Activated naive CD4-positive, alpha-beta T cell treated with anti-CD3 and anti-CD28 coated beads, Interleukin-2, amount 10 ng/mL, durations not matched to agents 7 days and 5 days (primary cell): ENCODE measurements around the gene WTIP.
"Not testable (repeated sequence)": the region's sequence is repeated elsewhere in the genome, so short reads cannot be mapped to it uniquely, and the experiment has no call there.

Experiments
- CTCF ChIA-PET: fragments of 350-600 bp; sonication (Branson Sonifier 250); formaldehyde crosslinking; loops from one replicate; lab custom pipeline; 2021; ENCODE audit warnings: antibody characterized with exemption; lab: Charles Lee
- DNase-seq: peaks from one replicate; pipeline ENCODE4 v3.0.0-alpha.2; 2020
- H3K27ac Mint-ChIP-seq: one replicate; pipeline ENCODE4 v1.8.0; 2021; ENCODE audit warnings: mild to moderate bottlenecking, moderate library complexity, mixed read lengths
- H3K27me3 Mint-ChIP-seq: one replicate; pipeline ENCODE4 v1.8.0; 2021; ENCODE audit warnings: mild to moderate bottlenecking, mixed read lengths
- H3K36me3 Mint-ChIP-seq: one replicate; pipeline ENCODE4 v1.8.0; 2021; ENCODE audit warnings: mixed read lengths
- H3K4me1 Mint-ChIP-seq: one replicate; pipeline ENCODE4 v1.8.0; 2021; ENCODE audit warnings: mixed read lengths
- H3K4me3 Mint-ChIP-seq: one replicate; pipeline ENCODE4 v1.8.0; 2021; ENCODE audit warnings: mild to moderate bottlenecking, moderate library complexity, mixed read lengths
- H3K9me3 Mint-ChIP-seq: one replicate; pipeline ENCODE4 v1.8.0; 2021; ENCODE audit warnings: mixed read lengths

The WTIP gene

GRCh38 chr19:34503531-34504272 lies 22.1 kb downstream of the WTIP start:
- CTCF ChIA-PET = interaction anchor here (0.7 kb wide), 1 partner anchor 1129 kb away, joined by 3 read pairs; no protein-coding TSS in a partner anchor
- Mint-ChIP-seq H3K27me3 (peaks cover 43% of the 10 kb centered on the region), H3K4me1 (peaks cover 10% of the 10 kb centered on the region), H3K27ac (no peak overlapping the region), H3K9me3 (no peaks in the 10 kb centered on the region), H3K36me3 (no peaks in the 10 kb centered on the region), H3K4me3 (no peak overlapping the region)
- DNase-seq = no peak

DNA sequence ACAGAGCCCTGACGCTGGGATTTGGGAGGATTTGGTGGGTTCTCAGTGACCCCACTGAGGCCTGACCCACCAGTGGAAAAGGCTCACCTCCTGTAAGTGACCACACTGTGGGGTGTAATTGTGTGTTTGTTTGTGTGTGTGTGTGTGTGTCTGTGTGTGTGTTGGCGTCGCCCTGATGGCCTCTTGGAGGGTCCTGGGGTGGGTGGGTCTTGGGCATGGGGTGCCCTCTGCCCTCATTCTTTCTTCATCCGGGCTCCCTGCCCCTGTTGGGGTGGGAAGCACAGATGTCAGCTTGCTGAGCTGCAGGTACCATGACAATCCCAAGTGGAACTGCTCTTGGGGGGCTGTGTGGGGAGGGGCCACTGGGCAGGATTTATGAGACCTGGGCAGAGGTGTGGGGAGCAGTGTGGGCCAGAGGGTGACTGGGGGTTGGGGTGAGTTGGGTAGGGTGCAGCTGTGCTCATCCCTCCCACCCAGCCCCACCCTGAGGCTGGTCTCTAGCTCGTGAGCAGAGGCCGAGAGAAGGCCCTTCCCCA lies 22.8 kb downstream of the WTIP start:
- H3K9me3 Mint-ChIP-seq = no peaks in the 10 kb centered on the region
- peak overlapping the region; percentile 33 for H3K27ac Mint-ChIP-seq
- no peak for DNase-seq
- H3K4me1 Mint-ChIP-seq = peaks cover 10% of the 10 kb centered on the region
- peaks cover 41% of the 10 kb centered on the region for H3K27me3 Mint-ChIP-seq
- no peaks in the 10 kb centered on the region for H3K36me3 Mint-ChIP-seq
- no peak overlapping the region for H3K4me3 Mint-ChIP-seq
- CTCF ChIA-PET = interaction anchor here (0.7 kb wide), 1 partner anchor 1130 kb away, joined by 3 read pairs; no protein-coding TSS in a partner anchor

DNA sequence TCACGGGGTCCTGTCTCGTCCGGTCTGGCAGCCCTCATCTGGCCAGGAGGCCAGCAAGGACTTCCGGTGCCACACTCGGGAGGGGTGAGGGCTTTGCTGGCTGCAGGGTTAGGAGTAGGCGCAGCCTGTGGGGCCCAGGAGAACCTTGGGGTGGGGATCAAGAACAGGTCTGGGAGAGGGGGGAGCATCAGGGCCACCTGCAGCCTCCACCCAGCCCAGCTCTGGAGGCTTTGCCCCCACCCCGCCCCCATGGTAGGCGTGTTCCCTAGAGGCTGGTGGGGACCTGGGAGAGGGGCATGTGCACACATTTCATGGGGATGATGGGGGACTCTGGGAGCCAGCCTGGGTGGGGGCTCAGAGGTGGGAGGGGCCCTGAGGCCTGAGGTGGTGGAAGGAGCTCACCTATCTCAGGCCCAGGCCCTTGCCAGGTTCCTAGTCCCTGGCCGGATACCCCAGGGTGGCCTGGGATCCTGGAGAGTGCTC lies 23.3 kb downstream of the WTIP start:
- H3K36me3 Mint-ChIP-seq = no peaks in the 10 kb centered on the region
- H3K27ac Mint-ChIP-seq = no peak overlapping the region
- H3K4me1 Mint-ChIP-seq = peaks cover 8% of the 10 kb centered on the region
- no peaks in the 10 kb centered on the region for H3K9me3 Mint-ChIP-seq
- H3K27me3 Mint-ChIP-seq = peaks cover 39% of the 10 kb centered on the region
- CTCF ChIA-PET = no interaction called here
- no peak overlapping the region for H3K4me3 Mint-ChIP-seq
- no peak for DNase-seq

DNA sequence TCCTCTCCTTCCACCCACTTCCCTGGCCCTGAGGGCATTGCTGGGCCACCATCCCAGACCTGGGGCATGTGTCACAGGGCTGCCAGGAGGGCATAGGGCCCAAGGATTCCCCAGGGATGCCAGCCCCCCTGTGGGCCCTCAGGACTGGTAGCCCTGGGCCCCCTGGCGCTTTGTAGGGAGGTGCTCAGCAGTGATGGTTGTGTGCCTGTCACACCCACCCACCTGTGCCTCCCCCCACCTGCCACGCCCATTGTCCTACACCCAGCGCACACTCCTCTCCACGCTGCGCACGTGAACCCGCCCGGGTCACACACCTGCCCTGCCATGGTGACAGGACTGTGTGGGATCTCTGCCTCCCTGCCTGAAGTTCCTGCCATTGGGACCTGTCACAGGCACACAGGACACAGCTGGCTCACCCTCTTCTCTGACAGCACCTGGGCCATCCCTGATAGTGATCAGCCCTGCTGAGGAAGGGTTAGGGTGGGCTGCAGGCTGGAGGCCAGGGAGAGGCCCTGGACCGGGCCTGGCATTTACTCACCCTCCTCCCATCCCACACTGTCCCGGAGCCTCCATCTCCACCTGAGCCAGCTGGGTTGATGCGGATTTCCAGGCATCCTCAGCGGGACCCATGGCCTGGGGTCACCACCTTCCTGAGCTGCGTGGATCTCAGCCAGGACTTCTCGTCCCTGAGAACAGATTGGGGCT lies 23.9 kb downstream of the WTIP start:
- Mint-ChIP-seq H3K27me3 (peaks cover 33% of the 10 kb centered on the region), H3K4me1 (peaks cover 6% of the 10 kb centered on the region), H3K36me3 (no peaks in the 10 kb centered on the region), H3K27ac (no peak overlapping the region), H3K9me3 (peaks cover 4% of the 10 kb centered on the region), H3K4me3 (no peak overlapping the region)
- DNase-seq = no peak
- CTCF ChIA-PET = no interaction called here

GRCh38 chr19:34506026-34506370 lies 24.4 kb downstream of the WTIP start:
- Mint-ChIP-seq H3K4me1 (peaks cover 6% of the 10 kb centered on the region), H3K36me3 (no peaks in the 10 kb centered on the region), H3K4me3 (no peak overlapping the region), H3K27me3 (peaks cover 31% of the 10 kb centered on the region), H3K27ac (no peak overlapping the region), H3K9me3 (peaks cover 8% of the 10 kb centered on the region)
- CTCF ChIA-PET = no interaction called here
- no peak for DNase-seq

GRCh38 chr19:34507414-34508067 lies 26.0 kb downstream of the WTIP start:
- CTCF ChIA-PET = no interaction called here
- no peak overlapping the region for H3K4me3 Mint-ChIP-seq
- no peak overlapping the region for H3K27ac Mint-ChIP-seq

DNA sequence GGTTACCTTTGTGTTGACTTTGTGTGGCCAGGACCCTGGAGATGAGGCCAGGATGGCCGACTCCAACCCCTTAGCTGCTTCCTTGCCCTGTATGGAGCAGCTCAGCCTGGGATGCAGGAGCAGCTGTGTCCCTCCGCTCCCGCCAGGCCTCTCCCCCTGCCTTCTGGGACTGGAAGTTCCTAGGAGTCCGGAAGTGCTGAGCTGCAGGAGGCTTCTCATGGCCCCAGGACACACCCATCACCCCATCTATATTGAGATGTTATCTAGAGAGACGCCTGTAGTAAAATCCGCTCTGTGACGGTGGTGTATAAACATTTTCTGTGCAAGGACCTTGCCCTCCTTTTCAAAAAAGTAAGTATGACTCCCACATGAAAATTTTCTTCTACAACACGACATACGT lies 27.0 kb downstream of the WTIP start:
- Mint-ChIP-seq H3K4me1 (no peaks in the 10 kb centered on the region), H3K4me3 (no peak overlapping the region), H3K27ac (no peak overlapping the region), H3K36me3 (no peaks in the 10 kb centered on the region), H3K9me3 (peaks cover 11% of the 10 kb centered on the region), H3K27me3 (peaks cover 20% of the 10 kb centered on the region)
- CTCF ChIA-PET = interaction anchor here (2.0 kb wide), 1 partner anchor 204 kb away, joined by 6 read pairs; no protein-coding TSS in a partner anchor
- DNase-seq = no peak

More at GRCh38 chr19:34507414-34508067, 26.0 kb downstream of the WTIP start:
- peaks cover 11% of the 10 kb centered on the region for H3K9me3 Mint-ChIP-seq
- no peak for DNase-seq
- H3K36me3 Mint-ChIP-seq = no peaks in the 10 kb centered on the region
- no peaks in the 10 kb centered on the region for H3K4me1 Mint-ChIP-seq
- peaks cover 26% of the 10 kb centered on the region for H3K27me3 Mint-ChIP-seq

DNA sequence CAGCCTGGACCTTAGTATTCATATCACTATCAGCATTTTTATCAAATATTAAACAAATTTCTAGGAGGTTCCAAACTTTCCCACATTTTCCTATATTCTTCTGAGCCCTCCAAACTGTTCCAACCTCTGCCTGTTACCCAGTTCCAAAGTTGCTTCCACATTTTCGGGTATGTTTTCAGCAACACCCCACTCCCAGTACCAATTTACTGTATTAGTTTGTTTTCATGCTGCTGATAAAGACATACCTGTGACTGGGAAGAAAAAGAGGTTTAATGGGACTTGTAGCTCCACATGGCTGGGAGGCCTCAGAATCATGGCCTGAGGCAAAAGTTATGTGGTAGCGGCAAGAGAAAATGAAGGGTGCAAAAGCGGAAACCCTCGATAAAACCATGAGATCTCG lies 29.3 kb downstream of the WTIP start:
- DNase-seq, H3K27ac Mint-ChIP-seq, H3K36me3 Mint-ChIP-seq, H3K4me1 Mint-ChIP-seq, CTCF ChIA-PET, H3K4me3 Mint-ChIP-seq: not testable (repeated sequence)
- Mint-ChIP-seq H3K9me3 (peaks cover 11% of the 10 kb centered on the region), H3K27me3 (peaks cover 20% of the 10 kb centered on the region)

- Mint-ChIP-seq H3K9me3 (peaks cover 11% of the 10 kb centered on the region), H3K36me3 (no peaks in the 10 kb centered on the region), H3K27me3 (peaks cover 20% of the 10 kb centered on the region), H3K4me1 (no peaks in the 10 kb centered on the region), H3K27ac (no peak overlapping the region), H3K4me3 (no peak overlapping the region)
- CTCF ChIA-PET = no interaction called here
- DNase-seq = no peak
Observed at GRCh38 chr19:34512254-34512822, 30.8 kb downstream of the WTIP start.

GRCh38 chr19:34513767-34514166 lies 32.2 kb downstream of the WTIP start:
- DNase-seq = no peak
- Mint-ChIP-seq H3K4me1 (no peaks in the 10 kb centered on the region), H3K9me3 (peaks cover 11% of the 10 kb centered on the region), H3K27me3 (peaks cover 13% of the 10 kb centered on the region), H3K36me3 (no peaks in the 10 kb centered on the region), H3K27ac (no peak overlapping the region), H3K4me3 (no peak overlapping the region)
- CTCF ChIA-PET = no interaction called here

DNA sequence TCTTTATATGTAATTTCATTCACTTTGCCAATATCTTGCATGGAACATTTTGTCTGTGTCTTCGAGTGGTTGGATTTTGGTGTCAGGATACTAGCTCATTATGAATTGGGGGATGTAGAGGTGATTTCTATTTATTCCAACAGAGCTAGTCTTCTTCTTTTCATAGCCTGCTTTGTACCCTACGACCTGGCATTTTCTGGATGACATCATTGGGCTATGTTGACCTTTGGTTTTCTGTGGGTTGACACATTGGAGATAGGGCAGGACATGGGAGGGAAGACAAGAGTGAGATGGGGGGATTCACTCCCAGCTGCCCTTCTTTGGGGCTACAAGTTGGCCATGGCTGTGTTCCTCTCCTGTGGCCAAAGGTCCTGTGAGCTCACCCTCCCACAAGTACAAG lies 38.0 kb downstream of the WTIP start:
- CTCF ChIA-PET = no interaction called here
- no peak overlapping the region for H3K27ac Mint-ChIP-seq
- H3K9me3 Mint-ChIP-seq = no peaks in the 10 kb centered on the region
- H3K4me3 Mint-ChIP-seq = no peak overlapping the region
- H3K4me1 Mint-ChIP-seq = no peaks in the 10 kb centered on the region
- H3K36me3 Mint-ChIP-seq = no peaks in the 10 kb centered on the region
- H3K27me3 Mint-ChIP-seq = peaks cover 9% of the 10 kb centered on the region
- no peak for DNase-seq

- no peak overlapping the region for H3K27ac Mint-ChIP-seq
- CTCF ChIA-PET = no interaction called here
- H3K36me3 Mint-ChIP-seq = no peaks in the 10 kb centered on the region
- no peak overlapping the region for H3K4me3 Mint-ChIP-seq
- no peak for DNase-seq
- H3K9me3 Mint-ChIP-seq = no peaks in the 10 kb centered on the region
- H3K4me1 Mint-ChIP-seq = no peaks in the 10 kb centered on the region
- peaks cover 9% of the 10 kb centered on the region for H3K27me3 Mint-ChIP-seq
Observed at GRCh38 chr19:34523408-34523807, 41.9 kb downstream of the WTIP start.

DNA sequence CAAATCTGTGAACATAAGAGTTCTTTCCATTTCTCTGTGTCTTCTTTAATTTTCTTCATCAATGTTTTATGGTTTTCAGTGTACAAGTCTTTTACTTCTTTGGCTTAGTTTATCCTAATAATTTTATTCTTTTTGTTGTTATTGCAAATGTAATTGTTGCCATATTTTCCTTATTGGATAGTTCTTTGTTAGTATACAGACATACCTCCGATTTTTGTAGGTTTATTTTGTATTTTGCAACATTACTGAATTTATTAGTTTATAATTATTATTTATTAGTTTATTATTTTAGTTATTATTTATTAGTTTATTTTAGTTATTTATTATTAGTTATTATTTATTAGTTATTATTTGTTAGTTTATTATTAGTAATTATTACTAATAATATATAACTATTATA lies 43.4 kb downstream of the WTIP start:
- DNase-seq = no peak
- peaks cover 9% of the 10 kb centered on the region for H3K27me3 Mint-ChIP-seq
- CTCF ChIA-PET = no interaction called here

GRCh38 chr19:34534206-34534605 lies 52.6 kb downstream of the WTIP start:
- no peaks in the 10 kb centered on the region for H3K9me3 Mint-ChIP-seq
- no peak overlapping the region for H3K27ac Mint-ChIP-seq
- H3K4me3 Mint-ChIP-seq = no peak overlapping the region
- H3K36me3 Mint-ChIP-seq = no peaks in the 10 kb centered on the region
- H3K27me3 Mint-ChIP-seq = no peaks in the 10 kb centered on the region
- DNase-seq = no peak
- CTCF ChIA-PET = no interaction called here
- H3K4me1 Mint-ChIP-seq = no peaks in the 10 kb centered on the region

More for the DNA sequence above, 43.4 kb downstream of the WTIP start:
- Mint-ChIP-seq H3K4me1 (no peaks in the 10 kb centered on the region), H3K9me3 (no peaks in the 10 kb centered on the region), H3K4me3 (no peak overlapping the region), H3K36me3 (no peaks in the 10 kb centered on the region), H3K27ac (no peak overlapping the region)
